Tibial artery (tissue), 4 donors: Measurements from ENCODE around the gene ZNF567.
"Not testable (repeated sequence)": the region's sequence is repeated elsewhere in the genome, so short reads cannot be mapped to it uniquely, and the experiment has no call there.

Experiments
- DNase-seq, 2 donors: peaks; one replicate each; pipeline ENCODE4 v3.0.0-alpha.2; 2019
- H3K27ac ChIP-seq, 2 donors: fragments of 200-600 bp; sonication (generic) in 1 of 2; 1 replicate in 1 of 2; 2 replicates in 1 of 2; pipeline ENCODE4 v1.5.1; 2018 to 2019; ENCODE audit warnings: mild to moderate bottlenecking in 1 of 2
- H3K27me3 ChIP-seq, 2 donors: fragments of 200-600 bp; sonication (generic) in 1 of 2; one replicate each; pipeline versions ENCODE4 v1.5.1 to v1.6.0; 2016 to 2019
- H3K36me3 ChIP-seq, 3 donors: fragments of 200-600 bp; sonication (generic) in 2 of 3; one replicate each; pipeline ENCODE4 v1.5.1; 2016 to 2019; ENCODE audit warnings: mild to moderate bottlenecking in 2 of 3
- H3K4me1 ChIP-seq, 4 donors: fragments of 200-600 bp; sonication (generic) in 2 of 4; 1 replicate in 3 of 4; 2 replicates in 1 of 4; pipeline ENCODE4 v1.5.1; 2016 to 2019
- H3K4me3 ChIP-seq, 2 donors: fragments of 200-600 bp; sonication (generic) in 1 of 2; 1 replicate in 1 of 2; 2 replicates in 1 of 2; pipeline ENCODE4 v1.5.1; 2018 to 2019; ENCODE audit warnings: mild to moderate bottlenecking in 2 of 2
- H3K9me3 ChIP-seq, 3 donors: fragments of 200-600 bp; sonication (generic) in 1 of 3; one replicate each; pipeline ENCODE4 v1.5.1; 2016 to 2019
- CTCF ChIP-seq, 2 experiments: fragments of 200-600 bp in 1 of 2; fragments of 450-650 bp in 1 of 2; IDR thresholded peaks; one replicate each; pipeline ENCODE4 v1.5.1; 2017 to 2019; ENCODE audit warnings: antibody characterized with exemption in 2 of 2, mild to moderate bottlenecking in 1 of 2, moderate library complexity in 1 of 2
- intact Hi-C: fragments of 100-400 bp; cut with DNase I; formaldehyde crosslinking; loops from one replicate; pipeline ENCODE4 v1.15.0; 2023; ENCODE audit warnings: low total_unique reads

ZNF567 gene

DNA sequence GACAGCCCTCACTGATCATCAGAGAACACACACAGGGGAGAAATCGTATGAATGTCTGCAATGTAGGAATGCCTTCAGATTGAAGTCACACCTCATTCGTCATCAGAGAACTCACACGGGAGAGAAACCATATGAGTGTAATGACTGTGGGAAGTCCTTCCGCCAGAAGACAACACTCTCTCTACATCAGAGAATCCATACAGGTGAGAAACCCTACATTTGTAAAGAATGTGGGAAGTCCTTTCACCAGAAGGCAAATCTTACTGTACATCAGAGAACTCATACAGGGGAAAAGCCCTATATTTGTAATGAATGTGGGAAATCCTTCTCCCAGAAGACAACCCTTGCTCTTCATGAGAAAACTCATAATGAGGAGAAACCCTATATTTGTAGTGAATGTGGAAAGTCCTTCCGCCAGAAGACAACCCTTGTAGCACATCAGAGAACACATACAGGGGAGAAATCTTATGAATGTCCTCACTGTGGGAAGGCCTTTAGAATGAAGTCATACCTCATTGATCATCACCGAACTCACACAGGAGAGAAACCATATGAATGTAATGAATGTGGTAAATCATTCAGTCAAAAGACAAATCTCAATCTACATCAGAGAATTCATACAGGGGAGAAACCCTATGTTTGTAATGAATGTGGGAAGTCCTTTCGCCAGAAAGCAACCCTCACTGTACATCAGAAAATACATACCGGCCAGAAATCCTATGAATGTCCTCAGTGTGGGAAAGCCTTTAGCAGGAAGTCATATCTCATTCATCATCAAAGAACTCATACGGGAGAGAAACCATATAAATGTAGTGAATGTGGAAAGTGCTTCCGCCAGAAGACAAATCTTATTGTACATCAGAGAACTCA lies 32.5 kb downstream of the ZNF567 start:
- Histone ChIP-seq H3K36me3 (peaks cover 87 to 99% (median 96%) of the 10 kb centered on the region in 3 donors), H3K9me3 (peaks cover 32 to 100% (median 95%) of the 10 kb centered on the region in 3 donors)

DNA sequence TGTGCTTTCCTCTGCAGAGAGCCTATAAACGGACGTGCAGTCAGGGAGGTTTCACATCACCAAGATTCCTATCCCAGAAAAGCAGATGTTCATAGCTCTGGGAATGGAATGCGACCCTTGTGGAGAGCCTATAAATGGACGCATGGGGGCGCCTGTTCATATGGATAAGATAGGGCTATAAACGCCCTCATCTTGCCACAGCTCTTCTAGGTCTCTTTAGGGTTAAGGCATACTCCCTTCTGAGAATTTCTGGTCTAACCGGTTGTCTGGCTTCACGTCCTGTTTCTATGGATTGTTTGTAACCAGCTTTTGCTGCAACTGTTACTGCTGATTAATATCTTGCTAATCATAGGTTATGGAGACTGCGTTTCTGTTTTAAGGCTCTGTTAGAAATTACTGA lies 48.8 kb downstream of the ZNF567 start:
- H3K9me3 ChIP-seq, result peaks cover 24 to 98% (median 82%) of the 10 kb centered on the region in 3 donors

More for the DNA sequence above, 32.5 kb downstream of the ZNF567 start:
- Histone ChIP-seq H3K4me3 (no peak overlapping the region), H3K4me1 (no peaks in the 10 kb centered on the region), H3K27me3 (no peaks in the 10 kb centered on the region), H3K27ac (no peak overlapping the region)
- DNase-seq, result no peak
- TF ChIP-seq CTCF (IDR thresholded peaks at IDR 0.05), result no peak
- intact Hi-C loops, result no loop called here

GRCh38 chr19:36745870-36746269 lies 58.5 kb downstream of the ZNF567 start:
- peaks cover 27 to 98% (median 98%) of the 10 kb centered on the region in 3 donors for H3K9me3 ChIP-seq
- no peak overlapping the region for H3K4me3 ChIP-seq
- H3K4me1 ChIP-seq, result no peaks in the 10 kb centered on the region
- no peaks in the 10 kb centered on the region for H3K27me3 ChIP-seq
- DNase-seq, result no peak
- intact Hi-C loops, result no loop called here
- no peak for TF ChIP-seq CTCF (IDR thresholded peaks at IDR 0.05)
- H3K27ac ChIP-seq, result no peak overlapping the region
- peaks cover 76 to 95% (median 95%) of the 10 kb centered on the region in 3 donors for H3K36me3 ChIP-seq

More for the DNA sequence above, 48.8 kb downstream of the ZNF567 start:
- H3K36me3 ChIP-seq, result peaks cover 29 to 72% (median 68%) of the 10 kb centered on the region in 3 donors
- H3K27ac ChIP-seq, H3K27me3 ChIP-seq, DNase-seq, H3K4me1 ChIP-seq, intact Hi-C loops, H3K4me3 ChIP-seq: not testable (repeated sequence)

DNA sequence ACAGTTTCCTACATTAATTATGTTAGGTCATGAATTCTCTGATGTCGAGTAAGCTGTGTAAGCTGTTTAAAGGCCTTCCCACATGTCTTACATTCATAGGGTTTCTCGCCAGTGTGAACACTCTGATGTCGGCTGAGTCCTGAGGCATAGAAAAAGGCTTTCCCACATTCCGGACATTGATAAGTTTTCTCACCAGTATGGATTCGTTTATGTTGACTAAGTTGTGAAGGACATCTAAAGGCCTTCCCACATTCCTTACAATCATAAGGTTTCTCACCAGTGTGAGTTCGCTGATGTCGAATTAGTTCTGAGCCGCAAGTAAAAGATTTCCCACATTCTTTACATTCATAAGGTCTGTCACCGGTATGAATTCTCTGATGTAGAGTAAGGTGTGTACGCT lies 60.3 kb downstream of the ZNF567 start:
- Histone ChIP-seq H3K4me1 (no peaks in the 10 kb centered on the region), H3K9me3 (peaks cover 21 to 98% (median 98%) of the 10 kb centered on the region in 3 donors), H3K27ac (no peak overlapping the region), H3K4me3 (no peak overlapping the region), H3K27me3 (no peaks in the 10 kb centered on the region), H3K36me3 (peaks cover 87 to 98% (median 96%) of the 10 kb centered on the region in 3 donors)
- intact Hi-C loops, result no loop called here
- DNase-seq, result no peak
- no peak for TF ChIP-seq CTCF (IDR thresholded peaks at IDR 0.05)

GRCh38 chr19:36748431-36749275 lies 61.2 kb downstream of the ZNF567 start:
- peaks cover 17 to 100% (median 98%) of the 10 kb centered on the region in 3 donors for H3K9me3 ChIP-seq
- no peaks in the 10 kb centered on the region for H3K4me1 ChIP-seq
- H3K27me3 ChIP-seq, result no peaks in the 10 kb centered on the region
- no peak overlapping the region for H3K27ac ChIP-seq
- no peak for DNase-seq
- peaks cover 88 to 100% (median 100%) of the 10 kb centered on the region in 3 donors for H3K36me3 ChIP-seq
- no peak overlapping the region for H3K4me3 ChIP-seq
- intact Hi-C loops, result no loop called here
- no peak for TF ChIP-seq CTCF (IDR thresholded peaks at IDR 0.05)

DNA sequence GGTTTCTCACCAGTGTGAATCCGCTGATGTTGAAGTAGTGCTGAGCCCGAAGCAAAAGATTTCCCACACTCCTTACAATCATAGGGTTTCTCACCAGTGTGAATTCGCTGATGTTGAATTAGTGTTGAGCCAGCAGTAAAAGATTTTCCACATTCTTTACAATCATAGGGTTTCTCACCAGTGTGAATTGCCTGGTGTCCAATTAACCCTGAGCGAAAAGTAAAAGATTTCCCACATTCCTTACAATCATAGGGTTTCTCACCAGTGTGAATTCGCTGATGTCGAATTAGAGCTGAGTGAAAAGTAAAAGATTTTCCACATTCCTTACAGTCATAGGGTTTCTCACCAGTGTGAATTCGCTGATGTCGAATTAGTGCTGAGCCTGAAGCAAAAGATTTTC lies 62.2 kb downstream of the ZNF567 start:
- Histone ChIP-seq H3K36me3 (peaks cover 88 to 100% (median 98%) of the 10 kb centered on the region in 3 donors), H3K9me3 (peaks cover 13 to 100% (median 97%) of the 10 kb centered on the region in 3 donors)
- H3K4me1 ChIP-seq, DNase-seq, H3K27me3 ChIP-seq, H3K4me3 ChIP-seq, intact Hi-C loops, H3K27ac ChIP-seq: not testable (repeated sequence)
